ENCODE data around the gene TBC1D22B.

- TF ChIP-seq TAF1 (IDR thresholded peaks at IDR 0.05; ENCODE audit: borderline replicate concordance, low read depth, low read length) (no peak), POLR2AphosphoS5 (IDR thresholded peaks at IDR 0.05; ENCODE audit: low read depth, low read length) (no peak), POLR2A (IDR thresholded peaks at IDR 0.05; ENCODE audit: low read depth, low read length) (no peak)
Measured at GRCh38 chr6:37302086-37302686, 44.6 kb downstream of the TBC1D22B start.

All from GM12892 (cell line).